Retina (tissue), 1 donor: Measurements from ENCODE around the gene FZD1.

ENCODE experiments used
- DNase-seq: peaks from one replicate; pipeline ENCODE4 v3.0.0-alpha.2; 2016

Gene FZD1

DNA sequence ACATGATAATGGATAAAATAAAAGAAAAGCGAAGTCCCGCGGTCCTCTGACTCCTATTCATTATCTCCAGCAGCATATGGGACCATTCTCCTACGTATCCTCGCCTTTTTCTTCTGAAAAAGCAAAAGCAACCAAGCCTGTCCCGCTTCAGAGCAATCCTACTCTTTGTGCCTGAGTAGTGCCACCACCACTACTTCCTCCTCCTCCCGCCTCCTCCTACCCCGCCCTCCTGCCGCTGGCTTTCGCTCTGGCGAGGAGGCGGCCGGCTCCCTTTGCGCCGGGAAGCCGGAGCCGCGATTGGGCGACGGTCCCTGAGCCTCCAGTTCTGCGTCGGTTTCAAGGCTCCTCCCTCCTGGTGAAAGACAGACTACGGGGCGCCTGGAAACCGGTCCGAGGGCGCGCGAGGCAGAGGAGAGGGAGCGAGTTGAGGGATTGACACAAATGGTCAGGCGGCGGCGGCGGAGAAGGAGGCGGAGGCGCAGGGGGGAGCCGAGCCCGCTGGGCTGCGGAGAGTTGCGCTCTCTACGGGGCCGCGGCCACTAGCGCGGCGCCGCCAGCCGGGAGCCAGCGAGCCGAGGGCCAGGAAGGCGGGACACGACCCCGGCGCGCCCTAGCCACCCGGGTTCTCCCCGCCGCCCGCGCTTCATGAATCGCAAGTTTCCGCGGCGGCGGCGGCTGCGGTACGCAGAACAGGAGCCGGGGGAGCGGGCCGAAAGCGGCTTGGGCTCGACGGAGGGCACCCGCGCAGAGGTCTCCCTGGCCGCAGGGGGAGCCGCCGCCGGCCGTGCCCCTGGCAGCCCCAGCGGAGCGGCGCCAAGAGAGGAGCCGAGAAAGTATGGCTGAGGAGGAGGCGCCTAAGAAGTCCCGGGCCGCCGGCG is at the start of gene FZD1:
FZD1 (plus strand) TSS at position 388 of the 878 bp plus-strand sequence; CDS start at position 836, 448 bp downstream.
- peak; percentile 99 for DNase-seq

DNA sequence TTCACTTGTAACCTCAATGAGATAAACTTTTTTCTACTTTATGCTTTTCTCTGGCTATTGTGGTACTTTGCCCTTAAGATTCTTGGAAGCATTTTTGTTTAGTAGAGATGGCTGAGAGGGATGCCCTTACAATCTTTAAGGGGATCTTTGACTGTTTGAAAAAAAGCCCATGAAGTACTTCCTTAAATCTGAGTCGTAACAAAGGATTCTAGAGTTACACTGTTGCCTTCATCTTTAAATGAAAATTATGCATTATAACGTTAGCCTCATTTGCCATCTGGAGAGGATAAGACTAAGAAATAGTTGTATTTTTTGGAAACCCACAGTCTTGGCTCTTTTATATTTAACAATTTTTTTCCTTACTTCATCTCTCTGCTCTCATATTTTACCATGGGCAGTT is 37.8 kb upstream of the FZD1 start:
- no peak for DNase-seq

DNA sequence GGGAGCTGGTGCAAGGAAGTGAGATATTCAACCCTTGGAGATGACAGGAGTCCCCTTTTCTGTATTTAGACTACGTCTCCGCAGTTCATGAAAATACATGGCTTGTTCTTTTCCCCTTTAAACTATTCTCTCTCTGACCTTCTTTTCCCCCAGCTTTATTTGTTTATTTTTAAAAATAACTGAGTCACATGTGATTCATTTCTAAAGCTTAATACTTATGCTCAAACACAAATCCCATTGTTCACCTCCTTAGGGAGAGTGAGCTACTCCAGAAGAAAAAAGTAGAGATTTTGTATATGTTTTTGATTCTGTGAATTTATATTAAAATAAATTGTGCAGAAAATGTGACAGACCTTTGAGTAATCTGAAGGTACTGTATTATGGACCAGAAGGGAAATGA is 35.9 kb upstream of the FZD1 start:
- DNase-seq = no peak

DNA sequence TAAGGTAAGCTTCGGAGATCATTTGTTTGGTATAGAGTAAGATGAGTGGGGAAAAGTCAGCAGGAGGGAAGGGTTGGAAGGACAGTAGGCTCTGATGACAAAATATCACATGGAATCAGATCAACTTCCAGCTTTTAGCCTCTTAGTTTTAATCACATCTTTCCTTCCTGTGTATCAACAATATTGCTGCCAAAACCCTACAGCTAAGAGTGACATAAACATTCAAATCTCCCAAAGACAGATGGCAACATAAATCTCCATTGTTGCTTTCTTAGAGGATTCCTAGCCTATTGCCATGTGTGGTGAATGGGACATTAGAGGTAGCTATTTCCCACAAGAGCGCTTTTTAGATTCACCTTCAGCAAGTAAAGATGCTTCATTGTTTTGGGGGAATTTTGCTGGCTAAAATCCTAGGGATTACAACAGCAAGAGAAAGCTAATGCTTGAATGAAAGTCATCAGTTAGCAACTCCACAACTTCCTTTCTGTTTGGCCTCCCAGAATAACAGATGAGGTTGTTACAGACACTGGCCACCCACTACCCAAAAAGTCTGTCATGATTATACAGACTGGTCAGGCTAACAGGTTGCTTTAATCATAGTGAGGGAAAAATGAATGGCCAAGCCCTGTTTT is 35.2 kb upstream of the FZD1 start:
- DNase-seq = no peak

DNA sequence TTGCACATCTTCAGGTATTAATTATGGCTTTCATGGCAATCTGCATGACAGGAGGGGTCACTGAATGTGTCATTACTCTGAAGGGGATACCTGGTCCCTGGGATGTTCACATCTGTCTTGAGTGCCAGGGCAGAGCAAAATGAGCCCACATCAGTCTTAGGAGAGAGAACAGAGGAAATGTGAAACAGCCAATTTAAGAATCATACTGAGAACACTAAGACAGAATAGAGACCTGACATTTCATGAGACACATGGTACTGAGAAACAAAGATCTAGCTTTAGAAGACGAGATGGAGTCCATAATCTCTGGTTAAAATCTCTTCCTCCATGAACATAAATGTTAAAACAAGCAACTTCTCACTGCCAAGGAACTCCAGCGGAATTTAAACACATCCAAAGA is 34.1 kb upstream of the FZD1 start:
- DNase-seq = no peak

DNA sequence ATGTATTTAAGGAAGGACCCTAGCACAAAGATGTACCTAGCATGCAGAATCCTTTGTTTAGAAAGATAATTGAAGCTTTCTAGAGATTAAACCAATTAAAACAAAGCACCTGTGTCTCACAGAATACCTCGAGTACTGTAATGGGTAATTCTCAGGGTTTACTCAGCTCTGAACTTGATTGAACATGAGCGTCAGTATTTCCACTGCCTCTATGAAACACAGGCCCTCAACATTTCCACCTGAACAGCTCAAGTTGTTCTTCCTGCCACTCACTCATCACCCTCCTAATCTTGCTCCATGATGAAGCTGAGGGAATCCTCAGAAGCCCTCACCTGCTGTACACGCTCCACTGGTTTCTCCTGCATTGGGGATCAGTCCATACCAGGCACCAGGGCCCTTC is 33.7 kb upstream of the FZD1 start:
- DNase-seq = no peak

DNA sequence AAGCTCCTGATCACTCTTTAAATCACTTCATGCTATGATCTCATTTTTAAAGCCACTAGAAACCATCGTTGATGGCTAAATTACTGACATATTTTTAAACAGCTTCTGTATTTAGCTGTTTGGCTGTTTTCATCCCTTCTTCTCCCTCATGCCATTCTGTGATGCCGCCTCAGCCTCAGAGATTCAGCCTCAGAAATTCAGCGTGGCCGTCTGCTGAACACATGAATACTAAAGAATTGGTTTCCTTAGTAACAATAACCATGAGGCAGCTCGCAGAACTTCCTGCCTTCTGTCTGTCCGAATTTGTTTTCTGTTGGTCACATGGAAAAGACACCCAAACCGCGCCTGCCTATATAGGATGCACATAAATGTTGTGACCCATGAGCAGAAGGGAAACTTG is 31.0 kb upstream of the FZD1 start:
- peak; percentile 19 for DNase-seq

DNA sequence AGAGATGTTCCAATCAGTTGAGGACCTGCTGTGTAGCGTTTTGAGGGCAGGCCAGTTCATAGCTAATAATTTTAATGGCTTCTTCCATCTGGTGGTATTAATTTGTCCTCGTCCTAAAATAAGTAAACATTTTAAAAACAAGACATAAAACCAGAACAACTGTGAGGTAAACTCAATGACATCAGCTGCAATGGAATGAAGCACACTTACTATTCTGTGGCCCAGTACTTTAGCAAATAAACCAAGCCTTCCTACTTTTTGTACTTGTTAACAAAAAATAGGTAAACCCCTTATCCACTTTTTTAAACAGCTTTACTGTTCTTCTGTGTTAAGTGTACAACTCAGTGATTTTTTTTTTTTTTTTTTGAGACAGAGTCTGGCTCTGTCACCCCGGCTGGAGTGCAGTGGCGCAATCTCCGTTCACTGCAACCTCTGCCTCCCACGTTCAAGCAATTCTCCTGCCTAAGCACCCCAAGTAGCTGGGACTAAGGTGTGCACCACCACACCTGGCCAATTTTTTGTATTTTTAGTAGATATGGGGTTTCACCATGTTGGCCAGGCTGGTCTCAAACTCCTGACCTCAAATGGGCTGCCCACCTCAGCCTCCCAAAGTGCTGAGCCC is 28.9 kb upstream of the FZD1 start:
- DNase-seq = no peak

DNA sequence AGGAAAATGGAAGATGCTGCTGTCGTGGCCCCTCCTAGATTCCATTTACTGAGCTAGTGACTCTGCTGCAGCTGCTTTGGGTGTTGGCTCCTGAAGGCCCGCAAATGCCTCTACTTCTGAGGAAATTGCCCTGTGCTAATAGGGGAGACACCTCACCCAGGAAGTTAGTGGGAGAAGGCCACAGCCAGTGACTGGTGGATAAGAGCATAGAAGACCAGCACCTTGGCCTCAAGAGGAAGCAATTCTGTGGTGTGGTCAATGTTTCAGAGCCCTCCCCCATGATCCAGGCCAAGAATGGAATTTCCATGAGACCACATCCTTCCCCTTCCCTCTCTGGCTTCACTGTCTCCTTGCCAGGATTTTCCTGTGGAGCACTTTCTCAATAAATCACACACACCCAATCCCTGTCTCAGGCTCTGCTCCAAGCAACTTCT is 25.0 kb upstream of the FZD1 start:
- DNase-seq = no peak

DNA sequence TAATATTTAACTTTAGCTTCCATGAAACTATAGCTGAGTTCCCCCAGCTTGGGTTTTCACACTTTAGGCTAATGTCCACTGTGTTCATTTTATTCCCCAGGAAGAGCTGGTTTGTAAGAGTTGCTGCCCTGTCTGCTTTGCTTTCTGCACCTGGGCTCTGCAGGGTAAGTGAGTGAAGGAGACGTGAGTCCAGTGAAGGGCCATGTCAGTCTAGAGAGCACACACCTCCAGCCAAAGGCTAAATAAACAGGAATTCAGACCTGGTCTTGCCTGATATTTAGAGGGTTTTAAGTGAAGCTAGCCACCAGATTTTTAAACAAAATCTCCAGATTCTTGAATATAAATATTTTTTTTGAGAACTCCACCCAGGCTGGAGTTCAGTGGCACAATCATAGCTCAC is 24.5 kb upstream of the FZD1 start:
- no peak for DNase-seq

DNA sequence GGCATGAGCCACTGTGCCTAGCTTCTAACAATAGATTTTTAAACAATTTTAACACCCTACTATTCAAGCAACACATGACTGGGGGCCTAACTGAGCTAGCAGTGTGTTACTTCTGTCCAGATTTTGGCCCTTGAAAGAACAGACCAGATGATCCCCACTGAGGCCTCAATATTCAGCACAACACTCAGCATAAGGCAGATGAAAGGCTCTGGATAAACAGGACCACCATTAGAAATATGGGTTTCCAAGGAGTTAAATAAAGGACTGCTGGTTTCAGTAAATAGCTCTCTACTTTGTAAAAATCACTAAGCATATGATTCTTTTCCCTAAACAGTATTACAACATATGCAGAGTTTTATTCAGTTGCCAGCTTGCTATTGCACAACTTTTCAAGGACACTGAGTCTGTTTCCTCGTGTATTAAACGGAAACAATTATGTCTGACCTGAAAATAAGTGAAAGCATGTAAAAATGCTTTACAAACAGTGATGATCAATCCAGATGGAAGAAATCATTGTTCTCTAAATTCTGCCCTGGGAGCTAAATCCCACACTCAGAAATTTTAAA is 23.8 kb upstream of the FZD1 start:
- DNase-seq = no peak

DNA sequence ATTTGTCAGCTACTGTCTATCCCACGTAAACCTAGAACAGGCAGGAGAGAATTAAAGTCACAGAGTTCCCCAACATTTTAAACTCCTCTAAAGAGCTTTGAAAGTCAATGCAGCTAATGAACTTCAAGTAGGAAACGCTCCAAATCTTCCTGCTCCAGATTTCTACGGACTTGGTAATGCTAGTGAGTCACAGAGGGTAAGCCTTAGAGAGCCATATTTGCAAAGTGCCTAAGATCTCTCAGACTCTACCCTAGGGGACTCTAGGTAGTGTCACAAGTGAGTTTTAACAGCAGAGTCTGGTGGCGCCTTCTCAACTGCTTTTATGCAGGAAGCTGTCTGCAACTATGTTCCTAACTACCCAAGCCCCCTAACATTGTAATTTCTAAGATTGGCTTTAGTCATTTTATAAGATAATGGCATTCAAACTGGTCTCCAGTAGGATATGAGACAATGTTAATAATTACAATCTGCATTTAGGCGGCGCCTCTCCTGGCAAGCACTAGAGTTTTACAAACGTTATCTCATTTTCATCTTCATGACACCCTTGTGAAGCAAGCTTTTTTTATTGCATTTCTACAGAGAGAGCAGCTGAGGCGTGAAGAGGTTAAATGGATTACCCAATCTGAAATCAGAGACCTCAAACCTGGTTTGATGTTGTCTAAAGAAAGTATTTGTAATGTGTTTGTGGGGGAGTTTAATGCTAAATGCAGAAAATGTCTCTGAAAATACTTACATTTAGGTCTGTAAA is 22.0 kb upstream of the FZD1 start:
- DNase-seq = no peak

DNA sequence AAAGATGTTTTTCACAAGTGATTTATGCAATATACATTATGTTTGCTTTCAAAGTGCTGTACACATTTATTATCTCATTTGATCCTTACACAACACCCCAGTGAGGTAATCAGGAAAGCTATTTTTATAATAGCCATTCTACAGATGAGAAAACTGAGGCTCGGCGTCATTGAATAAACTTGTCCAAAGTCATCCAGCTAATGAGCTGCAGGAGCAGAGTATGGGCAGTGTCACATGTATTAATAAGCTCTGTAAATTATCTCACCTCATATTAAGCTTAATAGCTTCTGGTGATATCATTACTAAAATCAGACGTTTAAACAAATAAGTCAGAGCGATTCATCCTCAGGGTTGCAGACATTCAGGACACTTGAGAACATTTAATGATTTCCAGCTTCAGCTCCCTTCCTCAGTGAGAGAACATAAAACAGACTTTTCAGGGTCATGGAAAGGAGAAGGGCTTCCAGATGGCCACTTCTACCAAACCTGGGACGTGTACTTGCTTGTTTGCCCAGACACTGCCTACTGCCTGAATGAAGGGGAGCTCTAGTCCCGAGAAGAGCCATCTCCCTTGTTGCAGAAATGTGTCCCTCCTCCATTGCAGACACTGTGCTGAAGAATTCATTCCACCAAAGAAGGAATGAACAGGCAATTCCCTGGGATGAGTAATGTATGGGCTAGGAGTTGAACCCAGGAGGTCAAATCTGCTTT is 20.5 kb upstream of the FZD1 start:
- no peak for DNase-seq

DNA sequence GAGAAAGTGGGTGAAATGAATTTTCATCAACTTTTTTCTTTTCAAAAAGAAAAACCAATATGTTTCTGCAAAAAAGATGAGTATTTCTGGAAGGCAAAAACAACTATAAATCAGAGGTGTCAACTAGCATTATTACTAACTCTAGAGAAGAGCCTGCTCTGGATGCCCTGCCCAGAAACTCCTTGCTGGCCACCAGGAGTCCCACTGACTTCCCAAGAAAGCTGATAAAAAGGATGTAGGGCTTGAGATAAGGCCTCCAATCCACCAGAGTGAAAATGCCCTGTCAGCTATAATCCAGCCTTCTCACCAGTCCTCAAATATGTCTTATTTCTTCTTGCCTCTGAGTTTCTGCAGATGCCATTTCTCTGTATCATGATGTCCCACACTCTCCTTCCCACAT is 16.7 kb upstream of the FZD1 start:
- DNase-seq = no peak

DNA sequence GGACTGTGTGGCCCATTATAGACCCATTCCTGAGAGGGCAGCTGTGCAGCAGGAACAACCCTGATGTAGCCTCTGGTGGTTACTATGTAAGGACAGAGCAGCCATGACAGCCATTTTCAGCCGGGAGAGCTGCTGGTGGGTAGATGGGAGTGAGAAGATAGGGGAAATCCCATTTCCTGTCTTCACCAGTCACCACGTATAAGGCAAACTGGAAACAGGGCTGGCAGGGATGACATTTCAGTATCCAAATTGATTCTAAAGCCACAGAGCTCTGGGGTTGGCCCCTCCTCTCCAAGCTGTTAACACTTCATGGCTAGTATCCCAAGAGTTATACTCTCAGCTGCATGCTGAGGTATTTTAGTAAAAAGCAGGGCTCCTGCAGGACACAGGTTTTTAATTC is 15.2 kb upstream of the FZD1 start:
- no peak for DNase-seq

DNA sequence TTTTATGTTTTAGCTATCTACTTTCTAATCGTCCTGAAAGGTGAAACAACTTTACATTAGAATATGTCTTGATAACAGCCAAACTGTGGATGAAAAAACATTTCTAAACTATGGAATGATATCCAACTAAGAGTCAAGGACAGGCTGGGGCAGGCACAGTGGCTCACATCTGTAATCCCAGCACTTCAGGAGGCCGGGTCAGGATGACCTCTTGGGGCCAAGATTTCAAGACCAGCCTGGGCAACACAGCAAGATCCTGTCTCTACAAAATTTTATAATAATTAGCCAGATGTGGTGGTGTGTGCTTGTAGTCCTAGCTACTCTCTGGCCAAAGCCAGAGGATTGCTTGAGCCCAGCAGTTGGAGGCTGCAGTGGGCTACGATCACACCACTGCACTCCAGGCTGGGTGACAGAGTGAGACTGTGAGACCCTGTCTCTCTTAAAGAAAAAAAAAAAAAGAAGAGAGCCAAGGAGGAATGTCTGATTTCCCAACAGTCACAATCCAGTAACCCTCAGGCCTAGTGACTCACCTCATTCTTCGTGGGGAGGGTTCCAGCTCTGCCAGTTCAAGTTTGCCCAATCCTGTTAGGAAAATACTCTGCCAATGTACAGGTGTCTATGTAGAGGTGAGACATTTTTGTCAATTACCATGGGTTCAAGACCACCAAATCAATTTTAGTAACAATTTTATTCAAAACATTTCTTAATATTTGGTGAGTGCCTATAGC is 14.6 kb upstream of the FZD1 start:
- DNase-seq = no peak

DNA sequence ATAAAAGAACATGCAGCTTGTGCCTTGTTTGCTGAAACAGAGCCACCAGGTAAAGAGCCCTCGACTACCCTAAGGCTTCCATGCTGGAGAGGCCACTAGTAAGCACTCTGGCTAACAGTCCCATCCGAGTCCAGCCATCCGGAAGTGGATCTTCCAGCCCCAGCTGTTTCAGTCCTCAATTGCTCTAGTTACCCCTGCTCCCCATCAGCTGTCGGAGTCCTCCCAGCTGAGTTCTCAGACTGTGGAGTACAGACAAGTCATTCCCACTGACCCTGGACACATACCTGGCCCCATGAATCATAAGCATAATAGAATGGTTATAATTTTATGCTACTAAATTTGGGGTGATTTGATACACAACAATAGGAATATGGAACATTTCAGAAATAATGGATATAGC is 13.5 kb upstream of the FZD1 start:
- no peak for DNase-seq

DNA sequence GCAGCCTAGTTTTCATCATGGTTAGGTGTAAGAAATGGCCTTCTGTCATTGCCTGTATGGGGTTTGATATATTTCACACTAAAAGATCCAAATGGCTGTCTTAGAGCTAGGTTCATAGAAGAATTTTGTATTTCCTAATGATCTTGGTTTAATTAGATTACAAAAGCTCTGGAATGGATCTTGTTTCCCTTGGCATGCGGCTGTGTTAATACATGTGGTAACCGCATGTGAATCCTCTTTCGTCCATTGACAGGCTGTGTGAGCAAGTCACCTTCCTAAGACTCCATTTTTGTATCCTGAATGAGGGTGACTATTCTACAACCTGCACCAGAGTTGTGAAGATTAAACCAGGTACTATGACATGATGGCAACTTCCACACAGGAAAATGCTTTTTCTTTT is 12.4 kb upstream of the FZD1 start:
- DNase-seq = no peak

DNA sequence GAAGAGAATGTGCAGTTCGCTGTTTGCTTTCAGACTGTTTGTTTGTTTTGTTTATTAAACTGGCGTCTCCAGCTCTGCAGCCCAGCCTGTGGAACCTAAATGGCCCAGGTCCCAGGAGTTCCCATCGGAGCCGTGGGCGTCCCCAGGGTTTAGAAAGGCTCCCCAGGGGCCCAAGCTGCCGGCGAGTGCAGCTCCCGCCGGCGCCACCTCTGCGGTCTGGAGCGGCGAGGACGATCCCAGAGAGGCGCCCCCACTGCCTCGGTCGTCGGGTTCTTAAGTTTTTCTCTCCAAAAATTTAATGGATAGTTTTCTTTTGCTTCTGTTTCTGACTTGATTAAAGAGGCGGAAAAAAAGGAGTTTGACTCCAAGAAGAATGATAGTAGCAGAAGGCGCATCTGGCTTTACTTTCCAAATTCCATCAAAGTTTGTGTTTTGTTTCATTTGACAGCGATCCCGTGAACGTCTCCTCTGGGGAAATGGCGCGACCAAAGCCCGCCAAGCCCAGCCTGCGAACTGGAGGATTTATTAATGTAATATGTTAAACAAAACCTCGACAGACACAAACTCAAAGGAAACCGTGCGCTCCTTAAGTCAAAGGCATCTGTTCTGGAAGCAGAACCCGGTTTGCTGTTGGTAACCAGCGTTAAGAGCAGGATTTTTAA is 718 bp upstream of the FZD1 start:
- no peak for DNase-seq

DNA sequence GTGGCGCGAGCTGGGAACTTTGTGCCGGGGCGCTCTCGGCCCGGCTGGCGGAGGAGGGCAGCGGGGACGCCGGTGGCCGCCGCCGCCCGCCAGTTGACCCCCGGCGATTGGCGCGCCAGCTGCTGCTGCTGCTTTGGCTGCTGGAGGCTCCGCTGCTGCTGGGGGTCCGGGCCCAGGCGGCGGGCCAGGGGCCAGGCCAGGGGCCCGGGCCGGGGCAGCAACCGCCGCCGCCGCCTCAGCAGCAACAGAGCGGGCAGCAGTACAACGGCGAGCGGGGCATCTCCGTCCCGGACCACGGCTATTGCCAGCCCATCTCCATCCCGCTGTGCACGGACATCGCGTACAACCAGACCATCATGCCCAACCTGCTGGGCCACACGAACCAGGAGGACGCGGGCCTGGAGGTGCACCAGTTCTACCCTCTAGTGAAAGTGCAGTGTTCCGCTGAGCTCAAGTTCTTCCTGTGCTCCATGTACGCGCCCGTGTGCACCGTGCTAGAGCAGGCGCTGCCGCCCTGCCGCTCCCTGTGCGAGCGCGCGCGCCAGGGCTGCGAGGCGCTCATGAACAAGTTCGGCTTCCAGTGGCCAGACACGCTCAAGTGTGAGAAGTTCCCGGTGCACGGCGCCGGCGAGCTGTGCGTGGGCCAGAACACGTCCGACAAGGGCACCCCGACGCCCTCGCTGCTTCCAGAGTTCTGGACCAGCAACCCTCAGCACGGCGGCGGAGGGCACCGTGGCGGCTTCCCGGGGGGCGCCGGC is 870 bp downstream of the FZD1 start:
- peak; percentile 91 for DNase-seq
